Suprapubic skin (tissue), 4 donors: ENCODE measurements around the gene AKAP1.

ENCODE experiments used
- EP300 ChIP-seq: sonication (generic); formaldehyde crosslinking; IDR thresholded peaks from one replicate; pipeline ENCODE4 v1.6.1; 2017; ENCODE audit warnings: antibody characterized with exemption
- POLR2A ChIP-seq, 2 donors: fragments of 450-650 bp; IDR thresholded peaks; one replicate each; pipeline ENCODE4 v1.6.1; 2017; ENCODE audit warnings: antibody characterized with exemption in 2 of 2, mild to moderate bottlenecking in 2 of 2, moderate library complexity in 2 of 2
- POLR2AphosphoS5 ChIP-seq, 3 donors: sonication (generic); formaldehyde crosslinking; IDR thresholded peaks; one replicate each; pipeline ENCODE4 v1.6.1; 2017; ENCODE audit warnings: antibody characterized with exemption in 3 of 3
- TF ChIP-seq, protein P1 (sequence below), 2 donors: fragments of 200-600 bp in 1 of 2; fragments of 450-650 bp in 1 of 2; sonication (generic) in 1 of 2; IDR thresholded peaks; one replicate each; pipeline ENCODE4 v1.5.1; 2016 to 2019; ENCODE audit warnings: antibody characterized with exemption in 2 of 2, mild to moderate bottlenecking in 1 of 2, moderate library complexity in 1 of 2

DNA sequence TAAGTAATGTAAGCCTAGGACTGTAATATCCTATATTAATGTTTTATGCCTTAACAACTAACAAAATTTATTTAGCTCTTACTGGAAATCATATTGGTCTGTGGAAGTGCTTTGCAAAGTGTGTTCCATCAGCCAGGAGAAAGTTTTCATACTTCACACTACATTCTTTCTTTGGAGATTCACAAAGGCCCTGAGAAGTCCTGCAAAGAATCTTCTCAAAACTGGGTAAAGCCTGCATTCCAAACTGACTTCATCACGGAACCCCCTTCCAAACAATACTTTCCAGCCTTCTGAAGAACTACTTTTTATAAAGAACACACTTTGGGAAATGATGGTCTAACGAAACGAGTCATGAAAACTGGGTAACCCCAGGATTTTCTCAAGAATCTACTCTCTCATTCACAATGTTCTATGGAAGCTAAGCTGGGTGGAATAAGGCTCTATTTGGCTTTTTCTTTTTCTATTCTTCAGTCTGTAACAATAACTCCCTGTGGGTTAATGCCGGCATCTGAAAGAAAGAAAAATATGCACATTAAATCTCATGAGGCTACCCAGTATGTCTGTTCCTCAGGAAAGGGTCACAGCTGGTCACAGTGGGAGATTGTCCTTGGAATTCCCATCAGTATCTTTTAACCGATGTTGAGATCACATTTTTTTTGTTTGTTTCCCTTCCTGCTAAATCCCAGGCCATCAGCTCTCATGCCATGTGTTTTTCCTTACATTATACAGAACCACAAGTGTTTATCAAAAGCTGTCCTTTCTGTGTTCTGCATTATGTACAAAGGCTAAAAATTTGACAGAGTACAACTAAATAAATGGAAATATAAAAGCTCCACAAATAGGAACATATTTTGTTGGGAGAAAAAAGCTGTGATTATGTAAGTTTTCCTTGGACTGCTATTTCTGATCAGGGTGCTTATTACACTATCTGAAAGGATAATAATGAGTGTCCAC, 12.8 kb upstream of the AKAP1 start:
- TF ChIP-seq POLR2A (IDR thresholded peaks at IDR 0.05), result no peak
- TF ChIP-seq, protein P1, sequence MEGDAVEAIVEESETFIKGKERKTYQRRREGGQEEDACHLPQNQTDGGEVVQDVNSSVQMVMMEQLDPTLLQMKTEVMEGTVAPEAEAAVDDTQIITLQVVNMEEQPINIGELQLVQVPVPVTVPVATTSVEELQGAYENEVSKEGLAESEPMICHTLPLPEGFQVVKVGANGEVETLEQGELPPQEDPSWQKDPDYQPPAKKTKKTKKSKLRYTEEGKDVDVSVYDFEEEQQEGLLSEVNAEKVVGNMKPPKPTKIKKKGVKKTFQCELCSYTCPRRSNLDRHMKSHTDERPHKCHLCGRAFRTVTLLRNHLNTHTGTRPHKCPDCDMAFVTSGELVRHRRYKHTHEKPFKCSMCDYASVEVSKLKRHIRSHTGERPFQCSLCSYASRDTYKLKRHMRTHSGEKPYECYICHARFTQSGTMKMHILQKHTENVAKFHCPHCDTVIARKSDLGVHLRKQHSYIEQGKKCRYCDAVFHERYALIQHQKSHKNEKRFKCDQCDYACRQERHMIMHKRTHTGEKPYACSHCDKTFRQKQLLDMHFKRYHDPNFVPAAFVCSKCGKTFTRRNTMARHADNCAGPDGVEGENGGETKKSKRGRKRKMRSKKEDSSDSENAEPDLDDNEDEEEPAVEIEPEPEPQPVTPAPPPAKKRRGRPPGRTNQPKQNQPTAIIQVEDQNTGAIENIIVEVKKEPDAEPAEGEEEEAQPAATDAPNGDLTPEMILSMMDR (IDR thresholded peaks at IDR 0.05), result no peak
- no peak for TF ChIP-seq POLR2AphosphoS5 (IDR thresholded peaks at IDR 0.05)
- TF ChIP-seq EP300, result no peak
